Heart left ventricle (tissue), 13 donors: ENCODE data around the gene ARMC2.

Experiments used
- CTCF ChIP-seq, 12 donors: fragments of 200-600 bp; sonication (generic) in 4 of 12; IDR thresholded peaks; one replicate each; pipeline versions ENCODE4 v1.5.0 to v1.8.0; 2018 to 2022; ENCODE audit warnings: antibody characterized with exemption in 12 of 12, mild to moderate bottlenecking in 5 of 12
- POLR2A ChIP-seq, 2 donors: fragments of 450-650 bp; IDR thresholded peaks; one replicate each; pipeline ENCODE4 v1.6.1; 2017; ENCODE audit warnings: antibody characterized with exemption in 2 of 2, mild to moderate bottlenecking in 2 of 2, moderate library complexity in 2 of 2
- donor health status: ischemic (EF 13 %, LVEDD 7.1; RV severe dilation, severe dysfunction).
- donor health status: DM: no; HTN: yes; CAD: no.
- donor health status: DM: no; HTN: no; CAD: no.
- donor health status: ischemic (EF 25% LVEDD 6.9; RV normal size, moderate dysfunction).
- donor health status: ischemic (EF 25% LVEDD 5.7; RV mildly dilated, moderate dysfunction).
- donor health status: ischemic (EF 35%, LVEDD 5.7; RV mildly dilated, moderate dysfunction).
- donor health status: nonischemic (EF 11% LVEDD 7.7; RV severe dilation, severe dysfunction).
- donor health status: DM: yes; HTN: yes; CAD: no.
- donor health status: PGD.
- donor health status: ischemic (EF 29% LVEDD 5.4; RV normal size, mild dysfunction).
- donor health status: nonischemic (EF 23%, LVEDD 6.1; RV moderate dilation, normal function).

- TF ChIP-seq CTCF (IDR thresholded peaks at IDR 0.05) (no peak), POLR2A (IDR thresholded peaks at IDR 0.05) (no peak)
Measured at GRCh38 chr6:108937170-108937569, 88.9 kb downstream of the ARMC2 start.
